Natural killer cell (primary cell): ENCODE measurements around the gene IRX4. TPM values are rescaled to one million over a fixed set of nuclear protein-coding genes. Genes with fewer than 3 reads are reported as not detected.

Experiments
- ATAC-seq, 3 donors: fragments of 150-1000 bp in 2 of 3; fragments of 200-7000 bp in 1 of 3; cut with Tn5 transposase; 1 replicate in 1 of 3; 2 replicates in 2 of 3; pipeline ENCODE4 v1.10.0; 2021; ENCODE audit warnings: mild to moderate bottlenecking in 2 of 3, moderate library complexity in 2 of 3
- DNase-seq, 2 donors: peaks; one replicate each; pipeline versions ENCODE4 v3.0.0 to v3.0.0-alpha.2; 2013 to 2021; ENCODE audit warnings: mixed read lengths in 1 of 2
- H3K27ac ChIP-seq: one replicate; pipeline ENCODE4 v1.5.1; 2013; ENCODE audit warnings: mild to moderate bottlenecking, low read length
- H3K27me3 ChIP-seq: one replicate; pipeline ENCODE4 v1.6.1; 2013; ENCODE audit warnings: low read length; ENCODE audit not compliant: control insufficient read depth, insufficient read depth
- H3K36me3 ChIP-seq: one replicate; pipeline ENCODE4 v1.6.1; 2013; ENCODE audit warnings: low read length; ENCODE audit not compliant: control insufficient read depth, insufficient read depth
- H3K4me1 ChIP-seq: one replicate; pipeline ENCODE4 v1.6.1; 2013; ENCODE audit warnings: low read length; ENCODE audit not compliant: control insufficient read depth, insufficient read depth
- H3K4me3 ChIP-seq: one replicate; pipeline ENCODE4 v1.5.1; 2013; ENCODE audit warnings: low read length
- H3K9me3 ChIP-seq: one replicate; pipeline ENCODE4 v1.6.1; 2013; ENCODE audit warnings: low read length; ENCODE audit not compliant: control insufficient read depth, insufficient read depth
- H3K27ac Mint-ChIP-seq, 2 donors: one replicate each; pipeline ENCODE4 v1.8.0; 2022; ENCODE audit warnings: mild to moderate bottlenecking in 2 of 2, mixed read lengths in 2 of 2, moderate library complexity in 1 of 2
- H3K27me3 Mint-ChIP-seq, 2 donors: one replicate each; pipeline ENCODE4 v1.8.0; 2022; ENCODE audit warnings: low read depth in 2 of 2, mixed read lengths in 2 of 2
- H3K36me3 Mint-ChIP-seq: one replicate; pipeline ENCODE4 v1.8.0; 2022; ENCODE audit warnings: mixed read lengths
- H3K4me1 Mint-ChIP-seq, 2 donors: one replicate each; pipeline ENCODE4 v1.8.0; 2022; ENCODE audit warnings: mixed read lengths in 2 of 2
- H3K4me3 Mint-ChIP-seq: one replicate; pipeline ENCODE4 v1.8.0; 2022; ENCODE audit warnings: mild to moderate bottlenecking, moderate library complexity, mixed read lengths
- H3K9me3 Mint-ChIP-seq, 2 donors: one replicate each; pipeline ENCODE4 v1.8.0; 2022; ENCODE audit warnings: mixed read lengths in 2 of 2
- CTCF ChIP-seq: fragments of 200-600 bp; IDR thresholded peaks from one replicate; pipeline ENCODE4 v1.8.0; 2022; ENCODE audit warnings: antibody characterized with exemption
- WGBS: methylation state at CpG from one replicate; pipeline ENCODE4 v1.1.7; 2013; ENCODE audit warnings: missing lambda C conversion rate; ENCODE audit not compliant: insufficient coverage; 5-methylcytosine and 5-hydroxymethylcytosine counted together
- intact Hi-C: fragments of 100-400 bp; cut with micrococcal nuclease; formaldehyde crosslinking; loops from one replicate; pipeline ENCODE4 v1.14.2; 2022
- total RNA-seq, 4 donors: library from RNA; stranded (reverse); fragments of 120-200 nt in 1 of 4; gene quantifications; one replicate each; pipeline versions ENCODE4 v1.2.3 to v1.2.4, GENCODE V29; 2013 to 2022

Gene IRX4
- total RNA-seq, 3 donors from 2014 or later (not counting 1 experiment from before 2014, with no cell fraction given), result not detected

GRCh38 chr5:1867815-1868143, 14.9 kb downstream of the IRX4 start:
- Mint-ChIP-seq H3K36me3 (no peaks in the 10 kb centered on the region), H3K4me3 (no peak overlapping the region), H3K27ac (no peak overlapping the region), H3K4me1 (no peaks in the 10 kb centered on the region), H3K27me3 (peaks cover 4 to 9% of the 10 kb centered on the region in 2 donors), H3K9me3 (no peaks in the 10 kb centered on the region)
- no peaks in the 10 kb centered on the region for H3K9me3 ChIP-seq
- H3K27ac ChIP-seq, result no peak overlapping the region
- no peaks in the 10 kb centered on the region for H3K36me3 ChIP-seq
- intact Hi-C loops, result no loop called here
- H3K4me1 ChIP-seq, result no peaks in the 10 kb centered on the region
- TF ChIP-seq CTCF, result no peak
- H3K27me3 ChIP-seq, result peaks cover 3% of the 10 kb centered on the region
- 18% methylated on average over 20 of the region's 20 CpGs for WGBS
- DNase-seq, result no peak
- H3K4me3 ChIP-seq, result no peak overlapping the region
- no peak for ATAC-seq

GRCh38 chr5:1867114-1867814, 15.5 kb downstream of the IRX4 start:
- peaks cover 3 to 9% of the 10 kb centered on the region in 2 donors for H3K27me3 Mint-ChIP-seq
- intact Hi-C loops, result no loop called here
- ATAC-seq (peak in 1 of 3 donors; percentile 38), DNase-seq (no peak)
- WGBS, result 13% methylated on average over 8 of the region's 8 CpGs
- Histone ChIP-seq H3K9me3 (no peaks in the 10 kb centered on the region), H3K27me3 (no peaks in the 10 kb centered on the region), H3K4me1 (no peaks in the 10 kb centered on the region), H3K4me3 (no peak overlapping the region), H3K36me3 (no peaks in the 10 kb centered on the region), H3K27ac (no peak overlapping the region)
- H3K9me3 Mint-ChIP-seq, result no peaks in the 10 kb centered on the region
- no peak for TF ChIP-seq CTCF
- H3K4me3 Mint-ChIP-seq, result no peak overlapping the region
- no peaks in the 10 kb centered on the region for H3K4me1 Mint-ChIP-seq
- H3K27ac Mint-ChIP-seq, result no peak overlapping the region
- H3K36me3 Mint-ChIP-seq, result no peaks in the 10 kb centered on the region

GRCh38 chr5:1865948-1866347, 16.8 kb downstream of the IRX4 start:
- no peak overlapping the region for H3K4me3 ChIP-seq
- no peak overlapping the region for H3K27ac ChIP-seq
- H3K27me3 ChIP-seq, result no peaks in the 10 kb centered on the region
- TF ChIP-seq CTCF, result no peak
- Mint-ChIP-seq H3K4me3 (no peak overlapping the region), H3K36me3 (no peaks in the 10 kb centered on the region), H3K4me1 (no peaks in the 10 kb centered on the region), H3K27me3 (peaks cover 3 to 16% of the 10 kb centered on the region in 2 donors), H3K27ac (no peak overlapping the region), H3K9me3 (no peaks in the 10 kb centered on the region)
- WGBS, result 73% methylated on average over 14 of the region's 14 CpGs
- no peaks in the 10 kb centered on the region for H3K4me1 ChIP-seq
- DNase-seq (no peak), ATAC-seq (no peak)
- no peaks in the 10 kb centered on the region for H3K9me3 ChIP-seq
- intact Hi-C loops, result no loop called here
- H3K36me3 ChIP-seq, result no peaks in the 10 kb centered on the region

GRCh38 chr5:1865486-1865885, 17.2 kb downstream of the IRX4 start:
- Mint-ChIP-seq H3K36me3 (no peaks in the 10 kb centered on the region), H3K27ac (no peak overlapping the region), H3K4me1 (no peaks in the 10 kb centered on the region), H3K4me3 (no peak overlapping the region), H3K27me3 (peaks cover 3 to 16% of the 10 kb centered on the region in 2 donors), H3K9me3 (no peaks in the 10 kb centered on the region)
- intact Hi-C loops, result no loop called here
- H3K4me3 ChIP-seq, result no peak overlapping the region
- no peak for TF ChIP-seq CTCF
- no peaks in the 10 kb centered on the region for H3K9me3 ChIP-seq
- no peaks in the 10 kb centered on the region for H3K4me1 ChIP-seq
- no peak for DNase-seq
- 89% methylated on average over 11 of the region's 14 CpGs for WGBS
- H3K27me3 ChIP-seq, result no peaks in the 10 kb centered on the region
- no peak overlapping the region for H3K27ac ChIP-seq
- ATAC-seq, result no peak
- no peaks in the 10 kb centered on the region for H3K36me3 ChIP-seq
